H1 (cell line): ENCODE data around the gene TNIK. TPM values are rescaled to one million over a fixed set of nuclear protein-coding genes. Genes with fewer than 3 reads are reported as not detected.

Source experiments
- CTCF ChIA-PET: fragments of 300-600 bp; sonication (Branson Sonifier 250); formaldehyde crosslinking; loops from one replicate; lab custom pipeline; 2021; ENCODE audit not compliant: partially characterized antibody; lab: Charles Lee
- POLR2A ChIA-PET: fragments of 300-600 bp; sonication (Branson Sonifier 250); formaldehyde crosslinking; loops from one replicate; lab custom pipeline; 2021; ENCODE audit warnings: inconsistent platforms; ENCODE audit not compliant: partially characterized antibody; lab: Charles Lee
- DNase-seq, 2 experiments: peaks; one replicate each; pipeline versions ENCODE4 v3.0.0 to v3.0.0-alpha.2; 2010 to 2022; ENCODE audit warnings: low spot score in 2 of 2, low read depth in 1 of 2, mixed read lengths in 1 of 2
- FAIRE-seq: peaks from 2 replicates; lab custom pipeline; 2011; peaks lifted over from hg19 to GRCh38; lab: Jason Lieb, UNC
- H2AFZ ChIP-seq: 2 replicates; pipeline ENCODE4 v1.8.1; 2012; ENCODE audit warnings: low read length, inconsistent platforms
- H2AK5ac ChIP-seq: 2 replicates; pipeline ENCODE4 v1.6.1; 2013; ENCODE audit warnings: low read depth, low read length
- H2BK120ac ChIP-seq: replicated peaks from 2 replicates; pipeline ENCODE3; 2013; ENCODE audit warnings: low read depth, low read length, inconsistent platforms
- H2BK12ac ChIP-seq: 2 replicates; pipeline ENCODE4 v1.6.1; 2013; ENCODE audit warnings: low read depth, low read length
- H2BK15ac ChIP-seq: 2 replicates; pipeline ENCODE4 v1.6.1; 2013; ENCODE audit warnings: low read length
- H2BK20ac ChIP-seq: 2 replicates; pipeline ENCODE4 v1.6.1; 2013; ENCODE audit warnings: low read length
- H2BK5ac ChIP-seq: 2 replicates; pipeline ENCODE4 v1.6.1; 2013; ENCODE audit warnings: low read depth, low read length
- H3K14ac ChIP-seq: 2 replicates; pipeline ENCODE4 v1.6.1; 2013; ENCODE audit warnings: inconsistent platforms; ENCODE audit not compliant: insufficient read length
- H3K18ac ChIP-seq: 2 replicates; pipeline ENCODE4 v1.6.1; 2013; ENCODE audit warnings: low read length; ENCODE audit errors: extremely low read depth
- H3K23ac ChIP-seq: 2 replicates; pipeline ENCODE4 v1.6.1; 2013; ENCODE audit warnings: inconsistent platforms; ENCODE audit not compliant: insufficient read length
- H3K23me2 ChIP-seq: 2 replicates; pipeline ENCODE4 v1.6.1; 2013; ENCODE audit warnings: low read depth, low read length
- H3K27ac ChIP-seq: 2 replicates; pipeline ENCODE4 v1.6.1; 2011; ENCODE audit warnings: low read depth, low read length, inconsistent platforms
- H3K27me3 ChIP-seq, 4 experiments: replicated peaks in 1 of 4; 1 replicate in 1 of 4; 2 replicates in 3 of 4; pipeline versions ENCODE4 v1.6.1 to v1.8.1; 2011 to 2013; ENCODE audit warnings: low read length in 3 of 4, mild to moderate bottlenecking in 3 of 4, inconsistent platforms in 2 of 4, mixed read lengths in 2 of 4, moderate library complexity in 1 of 4; ENCODE audit not compliant: control insufficient read depth in 3 of 4, insufficient read depth in 3 of 4; ENCODE audit errors: extremely low read depth in 1 of 4
- H3K36me3 ChIP-seq, 4 experiments: 2 replicates each; pipeline versions ENCODE4 v1.6.1 to v1.8.1; 2011 to 2013; ENCODE audit warnings: mild to moderate bottlenecking in 4 of 4, low read length in 3 of 4, moderate library complexity in 2 of 4, control low read depth in 1 of 4, inconsistent platforms in 1 of 4; ENCODE audit not compliant: insufficient read depth in 4 of 4, control insufficient read depth in 2 of 4
- H3K4ac ChIP-seq: replicated peaks from 2 replicates; pipeline ENCODE3; 2013; ENCODE audit warnings: low read length, low read depth, mixed read lengths, inconsistent platforms; ENCODE audit not compliant: insufficient read length
- H3K4me1 ChIP-seq, 4 experiments: replicated peaks in 1 of 4; 1 replicate in 1 of 4; 2 replicates in 3 of 4; pipeline versions ENCODE4 v1.6.1 to v1.8.1; 2011 to 2013; ENCODE audit warnings: low read length in 3 of 4, inconsistent platforms in 2 of 4, mixed read lengths in 1 of 4; ENCODE audit not compliant: insufficient read depth in 4 of 4, control insufficient read depth in 3 of 4
- H3K4me2 ChIP-seq, 2 experiments: 2 replicates each; pipeline versions ENCODE4 v1.6.1 to v1.8.1; 2011 to 2013; ENCODE audit warnings: low read depth in 2 of 2, low read length in 2 of 2, control low read depth in 1 of 2, inconsistent platforms in 1 of 2, mild to moderate bottlenecking in 1 of 2; ENCODE audit not compliant: insufficient read depth in 1 of 2
- H3K4me3 ChIP-seq, 4 experiments: fragments of 200-600, 300-600 bp in 1 of 4; sonication (generic), shearing (Covaris generic), sonication (Bioruptor Twin) in 1 of 4; 2 replicates each; pipeline versions ENCODE4 v1.5.1 to v1.8.1; 2011 to 2016; ENCODE audit warnings: low read length in 4 of 4, low read depth in 3 of 4, control low read depth in 2 of 4, inconsistent platforms in 2 of 4, mild to moderate bottlenecking in 2 of 4, mixed read lengths in 1 of 4, moderate library complexity in 1 of 4; ENCODE audit not compliant: insufficient read depth in 2 of 4; ENCODE audit errors: extremely low read depth in 1 of 4
- H3K56ac ChIP-seq: replicated peaks from 2 replicates; pipeline ENCODE3; 2013; ENCODE audit warnings: low read depth, mild to moderate bottlenecking, mixed read lengths, low read length, inconsistent platforms; ENCODE audit not compliant: insufficient read length
- H3K79me1 ChIP-seq: 2 replicates; pipeline ENCODE4 v1.6.1; 2013; ENCODE audit warnings: low read depth, low read length, control low read depth
- H3K79me2 ChIP-seq, 2 experiments: 2 replicates each; pipeline versions ENCODE4 v1.6.1 to v1.8.1; 2012 to 2013; ENCODE audit warnings: low read length in 2 of 2, mild to moderate bottlenecking in 2 of 2, inconsistent platforms in 1 of 2; ENCODE audit not compliant: insufficient read depth in 2 of 2, control insufficient read depth in 1 of 2
- H3K9ac ChIP-seq, 4 experiments: replicated peaks in 1 of 4; 1 replicate in 1 of 4; 2 replicates in 3 of 4; pipeline versions ENCODE4 v1.6.1 to v1.8.1; 2011 to 2013; ENCODE audit warnings: low read depth in 3 of 4, low read length in 3 of 4, control low read depth in 2 of 4, mild to moderate bottlenecking in 2 of 4, moderate library complexity in 2 of 4, inconsistent platforms in 1 of 4; ENCODE audit errors: extremely low read depth in 1 of 4
- H3K9me3 ChIP-seq, 2 experiments: 2 replicates each; pipeline versions ENCODE4 v1.6.1 to v1.8.1; 2012 to 2013; ENCODE audit warnings: mild to moderate bottlenecking in 2 of 2, moderate library complexity in 2 of 2, control low read depth in 1 of 2, inconsistent platforms in 1 of 2, low read depth in 1 of 2, low read length in 1 of 2, mixed read lengths in 1 of 2; ENCODE audit not compliant: insufficient read depth in 2 of 2
- H4K20me1 ChIP-seq, 2 experiments: replicated peaks in 1 of 2; 2 replicates each; pipeline versions ENCODE3 to v1.8.1; 2011 to 2013; ENCODE audit warnings: inconsistent platforms in 2 of 2, low read length in 2 of 2, mild to moderate bottlenecking in 1 of 2; ENCODE audit not compliant: insufficient read depth in 2 of 2, control insufficient read depth in 1 of 2
- H4K5ac ChIP-seq: 2 replicates; pipeline ENCODE4 v1.6.1; 2013; ENCODE audit warnings: low read length, low read depth, mixed read lengths, inconsistent platforms; ENCODE audit not compliant: insufficient read length
- H4K8ac ChIP-seq: 2 replicates; pipeline ENCODE4 v1.8.0; 2013; ENCODE audit warnings: mild to moderate bottlenecking, moderate library complexity, low read length, inconsistent platforms; ENCODE audit not compliant: insufficient read depth; ENCODE audit errors: extremely low read depth
- H4K91ac ChIP-seq: replicated peaks from 2 replicates; pipeline ENCODE3; 2013; ENCODE audit warnings: low read length, mixed read lengths, inconsistent platforms; ENCODE audit not compliant: insufficient read length
- CBX5 ChIP-seq: fragments of 300-800, 300-1000 bp; sonication (generic); IDR thresholded peaks from 2 replicates; pipeline ENCODE4 v1.7.1; 2016; ENCODE audit warnings: antibody characterized with exemption, low read length, low read depth
- CBX8 ChIP-seq: fragments of 300-800, 300-1000 bp; sonication (generic); IDR thresholded peaks from 2 replicates; pipeline ENCODE4 v1.7.1; 2016; ENCODE audit warnings: low read depth, low read length, borderline replicate concordance
- EGR1 ChIP-seq: IDR thresholded peaks from 2 replicates; pipeline ENCODE4 v1.6.1; 2011; ENCODE audit warnings: low read depth, low read length, borderline replicate concordance
- SAP30 ChIP-seq: fragments of 300-600 bp; sonication (generic); IDR thresholded peaks from 2 replicates; pipeline ENCODE4 v1.7.1; 2012; ENCODE audit warnings: low read length, moderate library complexity, mild to moderate bottlenecking, inconsistent platforms; ENCODE audit not compliant: insufficient read depth, insufficient replicate concordance
- ZNF274 ChIP-seq: IDR thresholded peaks from 2 replicates; pipeline ENCODE4 v1.7.0; 2012; ENCODE audit warnings: low read length, borderline replicate concordance; ENCODE audit errors: extremely low read depth
- WGBS, 2 experiments: shearing (Covaris generic) in 1 of 2; methylation state at CpG; one replicate each; pipeline versions ENCODE4 v1.1.6 to v1.1.7; 2013 to 2015; ENCODE audit warnings: low lambda C conversion rate in 2 of 2, mixed read lengths in 2 of 2, inconsistent platforms in 1 of 2, low coverage in 1 of 2, missing lambda C conversion rate in 1 of 2; ENCODE audit not compliant: insufficient replicate concordance in 2 of 2, insufficient coverage in 1 of 2, insufficient read length in 1 of 2; ENCODE audit errors: extremely low coverage in 1 of 2, missing lambda C conversion rate in 1 of 2; 5-methylcytosine and 5-hydroxymethylcytosine counted together
- polyA plus RNA-seq, 7 experiments: library from polyadenylated mRNA; depleted of rRNA in 3 of 7; stranded (reverse) in 5 of 7; unstranded in 2 of 7; fragments of >200 nt in 5 of 7; fragments of 200-250 nt in 2 of 7; gene quantifications; 1 replicate in 5 of 7; 2 replicates in 1 of 7; 4 replicates in 1 of 7; pipeline versions ENCODE4 v1.2.1 to v1.2.3, GENCODE V29; 2011 to 2013; ENCODE audit warnings: missing spikeins in 2 of 7, mixed read lengths in 2 of 7
- total RNA-seq: library from RNA; stranded (reverse); fragmentation: NEBNext Ultra II Directional; extraction: Animal tissue kit (Norgen Biotek cat#: 25700); gene quantifications from 2 replicates; pipeline ENCODE4 v1.2.1, GENCODE V29; 2021

Gene TNIK
- total and polyA plus RNA-seq, 2 of the 8 experiments (the other 6 are each of a cell fraction or from before 2014, with no cell fraction given), result 7.4 to 42.0 TPM

GRCh38 chr3:171412473-171412872, 47.7 kb downstream of the TNIK start:
- Histone ChIP-seq H3K79me2 (peaks cover 0 to 56% of the 10 kb centered on the region in 2 experiments; a peak in 2 of 4 replicates), H3K4ac (no peak overlapping the region), H2AK5ac (no peak overlapping the region), H3K36me3 (no peaks in the 10 kb centered on the region), H2BK12ac (no peak overlapping the region), H3K14ac (no peak overlapping the region), H2BK5ac (no peak overlapping the region), H4K5ac (no peak overlapping the region), H3K9me3 (no peaks in the 10 kb centered on the region), H3K4me2 (no peak overlapping the region), H4K20me1 (no peaks in the 10 kb centered on the region), H4K8ac (no peak overlapping the region), H4K91ac (no peak overlapping the region), H3K18ac (no peak overlapping the region), H3K9ac (no peak overlapping the region), H3K79me1 (peaks cover 2% of the 10 kb centered on the region; the same call in 1 of the 2 replicates), H2BK15ac (no peak overlapping the region), H3K27ac (no peak overlapping the region), H2BK20ac (no peak overlapping the region), H3K23ac (no peak overlapping the region), H3K27me3 (no peaks in the 10 kb centered on the region), H2AFZ (no peak overlapping the region), H3K23me2 (no peaks in the 10 kb centered on the region), H2BK120ac (no peak overlapping the region), H3K4me1 (peaks cover 3 to 12% (median 7%) of the 10 kb centered on the region in 4 experiments; a peak in 6 of 7 replicates), H3K56ac (no peak overlapping the region), H3K4me3 (no peak overlapping the region)
- POLR2A ChIA-PET, result no interaction called here
- 95% methylated on average over 1 of the region's 1 CpG; no CpG with 5 or more reads in 1 of the 2 experiments for WGBS, 2 experiments
- CTCF ChIA-PET, result interaction anchor here (0.9 to 1.2 kb wide), 3 partner anchors 10 to 41 kb away, joined by 3 to 4 read pairs (median 4); no protein-coding TSS in a partner anchor
- no peak for DNase-seq
- FAIRE-seq, result no peak
- TF ChIP-seq ZNF274 (no peak), SAP30 (no peak), CBX8 (no peak), EGR1 (no peak), CBX5 (no peak)
